A673 (cell line): ENCODE measurements around the gene COMTD1.

Experiments used
- CTCF ChIP-seq: fragments of 300-800, 200-600 bp; sonication (generic); conservative IDR thresholded peaks from 2 replicates; pipeline ENCODE4 v1.5.1; 2017; ENCODE audit warnings: low read depth, mild to moderate bottlenecking, antibody characterized with exemption, low read length, moderate library complexity, mixed read lengths
- EZH2 ChIP-seq: fragments of 200-600 bp; sonication (generic); IDR thresholded peaks from 2 replicates; pipeline ENCODE4 v1.6.1; 2017; ENCODE audit warnings: borderline replicate concordance, low read depth, mild to moderate bottlenecking, mixed read lengths, antibody characterized with exemption, low read length; ENCODE audit not compliant: poor library complexity, severe bottlenecking

GRCh38 chr10:75283671-75284470, 48.1 kb upstream of the COMTD1 start:
- TF ChIP-seq CTCF (no peak), EZH2 (no peak)
